ENCODE results near the gene STPG4.

DNA sequence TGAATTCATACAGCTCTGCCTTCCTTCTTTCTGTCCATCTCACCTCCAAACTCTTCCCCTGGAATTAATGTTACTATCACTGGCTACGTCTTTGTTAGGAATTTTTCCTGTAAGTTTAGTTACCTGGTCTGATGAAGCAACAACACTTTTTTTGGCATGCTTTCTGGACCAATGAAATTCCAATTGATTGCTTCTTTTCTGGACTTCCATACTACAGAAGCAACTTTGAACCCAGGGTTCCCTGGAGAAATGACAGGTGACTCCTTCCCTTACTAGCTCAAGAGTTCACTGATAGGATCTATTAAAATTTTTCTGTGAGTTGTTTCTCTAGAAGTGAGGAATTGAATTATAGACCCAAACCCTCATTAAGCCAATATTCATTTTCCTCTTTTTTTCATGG lies 41.4 kb upstream of the STPG4 start:
- TF ChIP-seq, protein P1, sequence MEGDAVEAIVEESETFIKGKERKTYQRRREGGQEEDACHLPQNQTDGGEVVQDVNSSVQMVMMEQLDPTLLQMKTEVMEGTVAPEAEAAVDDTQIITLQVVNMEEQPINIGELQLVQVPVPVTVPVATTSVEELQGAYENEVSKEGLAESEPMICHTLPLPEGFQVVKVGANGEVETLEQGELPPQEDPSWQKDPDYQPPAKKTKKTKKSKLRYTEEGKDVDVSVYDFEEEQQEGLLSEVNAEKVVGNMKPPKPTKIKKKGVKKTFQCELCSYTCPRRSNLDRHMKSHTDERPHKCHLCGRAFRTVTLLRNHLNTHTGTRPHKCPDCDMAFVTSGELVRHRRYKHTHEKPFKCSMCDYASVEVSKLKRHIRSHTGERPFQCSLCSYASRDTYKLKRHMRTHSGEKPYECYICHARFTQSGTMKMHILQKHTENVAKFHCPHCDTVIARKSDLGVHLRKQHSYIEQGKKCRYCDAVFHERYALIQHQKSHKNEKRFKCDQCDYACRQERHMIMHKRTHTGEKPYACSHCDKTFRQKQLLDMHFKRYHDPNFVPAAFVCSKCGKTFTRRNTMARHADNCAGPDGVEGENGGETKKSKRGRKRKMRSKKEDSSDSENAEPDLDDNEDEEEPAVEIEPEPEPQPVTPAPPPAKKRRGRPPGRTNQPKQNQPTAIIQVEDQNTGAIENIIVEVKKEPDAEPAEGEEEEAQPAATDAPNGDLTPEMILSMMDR (IDR thresholded peaks at IDR 0.05): no peak
- TF ChIP-seq POLR2A (IDR thresholded peaks at IDR 0.05): no peak

Measured in Peyer's patch (tissue), 4 donors.